Neuronal stem cell (in vitro differentiated cells): ENCODE data around the gene MPP2. TPM values are rescaled to one million over a fixed set of nuclear protein-coding genes. Genes with fewer than 3 reads are reported as not detected.
A peak's percentile ranks its signal among the peaks of the same experiment; 100 is the strongest.

ENCODE experiments used
- DNase-seq: peaks from one replicate; pipeline ENCODE4 v3.0.0-alpha.2; 2013; ENCODE audit warnings: low spot score
- H2AFZ ChIP-seq: one replicate; pipeline ENCODE4 v1.6.1; 2013; ENCODE audit warnings: mild to moderate bottlenecking, low read length, inconsistent platforms
- H2AK5ac ChIP-seq: 2 replicates; pipeline ENCODE4 v1.6.1; 2013; ENCODE audit warnings: low read depth, mild to moderate bottlenecking, inconsistent platforms, low read length, moderate library complexity, mixed read lengths
- H2BK120ac ChIP-seq: 2 replicates; pipeline ENCODE4 v1.6.1; 2013; ENCODE audit warnings: low read depth, mild to moderate bottlenecking, inconsistent platforms, low read length, moderate library complexity, mixed read lengths
- H2BK12ac ChIP-seq: one replicate; pipeline ENCODE4 v1.6.1; 2013; ENCODE audit warnings: low read length, inconsistent platforms
- H2BK15ac ChIP-seq: 2 replicates; pipeline ENCODE4 v1.6.1; 2013; ENCODE audit warnings: mild to moderate bottlenecking, low read length, inconsistent platforms, mixed read lengths
- H2BK5ac ChIP-seq: one replicate; pipeline ENCODE4 v1.6.1; 2013; ENCODE audit warnings: inconsistent platforms, mild to moderate bottlenecking, low read length, moderate library complexity
- H3K14ac ChIP-seq: one replicate; pipeline ENCODE4 v1.6.1; 2013; ENCODE audit warnings: low read length, inconsistent platforms
- H3K18ac ChIP-seq: 2 replicates; pipeline ENCODE4 v1.6.1; 2013; ENCODE audit warnings: low read length, inconsistent platforms
- H3K23ac ChIP-seq: 2 replicates; pipeline ENCODE4 v1.6.1; 2013; ENCODE audit warnings: low read depth, mild to moderate bottlenecking, mixed read lengths, low read length, inconsistent platforms; ENCODE audit not compliant: poor library complexity
- H3K27ac ChIP-seq: replicated peaks from 3 replicates; pipeline ENCODE4 v1.5.1; 2013; ENCODE audit warnings: low read length, inconsistent platforms
- H3K27me3 ChIP-seq, 3 experiments: 2 replicates each; pipeline ENCODE4 v1.6.1; 2013; ENCODE audit warnings: low read length in 3 of 3, mild to moderate bottlenecking in 2 of 3, inconsistent platforms in 1 of 3, low read depth in 1 of 3, mixed read lengths in 1 of 3, moderate library complexity in 1 of 3; ENCODE audit not compliant: control insufficient read depth in 3 of 3, insufficient read depth in 3 of 3
- H3K36me3 ChIP-seq, 2 donors: replicated peaks in 1 of 2; 2 replicates each; pipeline ENCODE4 v1.6.1; 2013; ENCODE audit warnings: low read length in 2 of 2; ENCODE audit not compliant: control insufficient read depth in 2 of 2, insufficient read depth in 2 of 2
- H3K4ac ChIP-seq: 2 replicates; pipeline ENCODE4 v1.6.1; 2013; ENCODE audit warnings: inconsistent platforms, mild to moderate bottlenecking, low read length, moderate library complexity
- H3K4me1 ChIP-seq, 2 donors: 1 replicate in 1 of 2; 2 replicates in 1 of 2; pipeline ENCODE4 v1.6.1; 2013; ENCODE audit warnings: low read length in 2 of 2, low read depth in 1 of 2; ENCODE audit not compliant: control insufficient read depth in 2 of 2, insufficient read depth in 1 of 2
- H3K4me2 ChIP-seq: one replicate; pipeline ENCODE4 v1.6.1; 2013; ENCODE audit warnings: mild to moderate bottlenecking, low read length, inconsistent platforms; ENCODE audit not compliant: insufficient read depth, poor library complexity, severe bottlenecking
- H3K4me3 ChIP-seq, 2 donors: 2 replicates each; pipeline ENCODE4 v1.5.1; 2013; ENCODE audit warnings: low read length in 2 of 2, mild to moderate bottlenecking in 2 of 2, inconsistent platforms in 1 of 2, moderate library complexity in 1 of 2
- H3K79me1 ChIP-seq: one replicate; pipeline ENCODE4 v1.6.1; 2013; ENCODE audit warnings: low read depth, mild to moderate bottlenecking, inconsistent platforms, low read length, moderate library complexity
- H3K9ac ChIP-seq: one replicate; pipeline ENCODE4 v1.6.1; 2013; ENCODE audit warnings: mild to moderate bottlenecking, low read depth, low read length, inconsistent platforms; ENCODE audit not compliant: poor library complexity
- H3K9me3 ChIP-seq, 2 donors: replicated peaks in 1 of 2; 2 replicates each; pipeline versions ENCODE3 to v1.6.1; 2013; ENCODE audit warnings: low read length in 2 of 2, mild to moderate bottlenecking in 2 of 2, inconsistent platforms in 1 of 2, low read depth in 1 of 2, mixed read lengths in 1 of 2, moderate library complexity in 1 of 2; ENCODE audit not compliant: control insufficient read depth in 2 of 2, insufficient read depth in 1 of 2
- H4K8ac ChIP-seq: one replicate; pipeline ENCODE4 v1.6.1; 2013; ENCODE audit warnings: low read depth, mild to moderate bottlenecking, inconsistent platforms, low read length, moderate library complexity
- H4K91ac ChIP-seq: one replicate; pipeline ENCODE4 v1.6.1; 2013; ENCODE audit warnings: low read length, low read depth, mild to moderate bottlenecking, inconsistent platforms; ENCODE audit not compliant: poor library complexity
- WGBS, 2 donors: extraction: QIAGEN DNeasy Blood & Tissue Kit; methylation state at CpG; one replicate each; pipeline ENCODE4 v1.1.7; 2013; ENCODE audit warnings: missing lambda C conversion rate in 2 of 2, mixed read lengths in 1 of 2; ENCODE audit not compliant: insufficient read length in 2 of 2, insufficient replicate concordance in 1 of 2; ENCODE audit errors: extremely low coverage in 2 of 2; 5-methylcytosine and 5-hydroxymethylcytosine counted together
- polyA plus RNA-seq, 2 experiments: library from polyadenylated mRNA; stranded (reverse); fragments of 200-250 nt; gene quantifications; one replicate each; pipeline ENCODE4 v1.2.3, GENCODE V29; 2013

Gene MPP2, protein sequence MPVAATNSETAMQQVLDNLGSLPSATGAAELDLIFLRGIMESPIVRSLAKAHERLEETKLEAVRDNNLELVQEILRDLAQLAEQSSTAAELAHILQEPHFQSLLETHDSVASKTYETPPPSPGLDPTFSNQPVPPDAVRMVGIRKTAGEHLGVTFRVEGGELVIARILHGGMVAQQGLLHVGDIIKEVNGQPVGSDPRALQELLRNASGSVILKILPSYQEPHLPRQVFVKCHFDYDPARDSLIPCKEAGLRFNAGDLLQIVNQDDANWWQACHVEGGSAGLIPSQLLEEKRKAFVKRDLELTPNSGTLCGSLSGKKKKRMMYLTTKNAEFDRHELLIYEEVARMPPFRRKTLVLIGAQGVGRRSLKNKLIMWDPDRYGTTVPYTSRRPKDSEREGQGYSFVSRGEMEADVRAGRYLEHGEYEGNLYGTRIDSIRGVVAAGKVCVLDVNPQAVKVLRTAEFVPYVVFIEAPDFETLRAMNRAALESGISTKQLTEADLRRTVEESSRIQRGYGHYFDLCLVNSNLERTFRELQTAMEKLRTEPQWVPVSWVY
- polyA plus RNA-seq (2013, experiment 1 of 2) = 13.6 TPM
- polyA plus RNA-seq (2013, experiment 2 of 2) = 14.1 TPM

DNA sequence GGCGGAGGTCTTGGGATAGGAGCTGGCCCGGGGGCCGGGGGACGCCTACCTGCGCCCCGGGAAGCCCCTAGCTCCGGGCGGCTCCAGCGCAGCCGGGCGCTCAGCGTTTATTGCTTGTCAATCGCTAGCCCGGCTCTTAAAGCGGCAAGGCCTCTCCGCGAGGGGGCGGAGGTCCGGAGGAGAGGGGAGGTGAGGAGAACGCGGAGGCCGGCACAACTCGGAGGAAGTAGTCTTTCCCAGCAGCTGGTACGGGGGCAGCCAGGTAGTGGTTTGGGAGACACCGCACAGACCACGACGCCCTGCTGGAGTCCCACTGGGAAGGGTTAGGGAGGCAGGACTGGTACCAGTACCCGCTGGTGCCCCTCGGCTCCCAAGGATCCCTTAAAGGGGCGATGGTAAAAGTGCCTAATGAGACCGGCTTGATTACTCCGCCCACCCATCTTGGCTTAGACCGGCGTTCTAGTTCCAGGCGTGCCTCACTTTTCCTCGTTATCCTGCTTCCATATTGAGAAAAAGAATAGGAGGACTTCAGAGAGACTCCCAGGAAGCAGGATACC lies at the start of gene MPP2:
Gene MPP2, minus strand, starts transcription at position 112 of the 557 bp plus-strand sequence. CDS start 3,076 bp downstream, outside the sequence.
- Histone ChIP-seq H3K36me3 (no peaks in the 10 kb centered on the region), H4K91ac (no peak within 1 kb of the TSS), H3K27ac (peak within 1 kb of the TSS; percentile 82), H3K9me3 (no peaks in the 10 kb centered on the region), H2BK5ac (peak within 1 kb of the TSS; percentile 100), H2BK12ac (no peak within 1 kb of the TSS), H2BK120ac (peak within 1 kb of the TSS; percentile 17), H3K4me1 (peaks cover 13 to 14% of the 10 kb centered on the region in 2 donors), H3K27me3 (peaks cover 0 to 57% (median under 1%) of the 10 kb centered on the region in 3 experiments), H2AK5ac (no peak within 1 kb of the TSS), H3K4me3 (peak within 1 kb of the TSS; percentile 58 to 89), H3K18ac (peak within 1 kb of the TSS; percentile 99), H3K9ac (peak within 1 kb of the TSS; percentile 73), H4K8ac (no peak within 1 kb of the TSS), H2BK15ac (peak within 1 kb of the TSS; percentile 76), H3K23ac (peak within 1 kb of the TSS; percentile 93), H3K14ac (no peak within 1 kb of the TSS), H3K4ac (no peak within 1 kb of the TSS), H3K79me1 (no peaks in the 10 kb centered on the region), H3K4me2 (peak within 1 kb of the TSS; percentile 99), H2AFZ (peak within 1 kb of the TSS; percentile 99)
- WGBS, 2 donors = no CpG with 5 or more reads among the region's 36 CpGs
- peak; percentile 84 for DNase-seq

DNA sequence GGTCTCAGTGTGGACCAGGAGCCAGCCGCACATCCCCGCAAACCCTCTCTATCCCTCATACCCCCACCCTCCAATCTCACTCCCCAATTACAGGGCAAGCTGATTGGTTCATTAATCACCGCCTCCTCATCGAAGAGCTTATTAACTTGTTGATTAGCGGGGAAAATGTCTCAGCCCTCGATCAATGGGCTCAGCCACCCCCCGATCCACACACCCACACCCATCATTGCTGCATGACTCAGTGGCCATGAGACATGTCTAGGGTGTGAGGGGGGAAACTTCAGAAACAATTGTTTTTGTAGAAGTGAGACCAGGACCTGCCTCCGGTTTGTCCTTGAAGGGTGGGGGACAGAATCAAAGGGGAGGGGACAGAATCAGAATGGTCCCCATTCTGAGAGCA lies 48.9 kb upstream of the MPP2 start:
- Histone ChIP-seq H3K4me3 (no peak overlapping the region), H3K4me2 (no peak overlapping the region), H3K9ac (no peak overlapping the region), H2BK5ac (no peak overlapping the region), H3K4me1 (peaks cover 0 to 8% of the 10 kb centered on the region in 2 donors), H3K27ac (no peak overlapping the region), H2AK5ac (no peak overlapping the region), H3K79me1 (no peaks in the 10 kb centered on the region), H3K27me3 (peaks cover 0 to 65% (median 37%) of the 10 kb centered on the region in 3 experiments), H3K18ac (no peak overlapping the region), H3K9me3 (no peaks in the 10 kb centered on the region), H4K8ac (no peak overlapping the region), H3K36me3 (no peaks in the 10 kb centered on the region), H3K4ac (no peak overlapping the region), H4K91ac (no peak overlapping the region), H3K14ac (no peak overlapping the region), H3K23ac (no peak overlapping the region), H2BK120ac (no peak overlapping the region), H2BK15ac (no peak overlapping the region), H2BK12ac (no peak overlapping the region), H2AFZ (no peak overlapping the region)
- no CpG with 5 or more reads among the region's 8 CpGs for WGBS, 2 donors
- no peak for DNase-seq

DNA sequence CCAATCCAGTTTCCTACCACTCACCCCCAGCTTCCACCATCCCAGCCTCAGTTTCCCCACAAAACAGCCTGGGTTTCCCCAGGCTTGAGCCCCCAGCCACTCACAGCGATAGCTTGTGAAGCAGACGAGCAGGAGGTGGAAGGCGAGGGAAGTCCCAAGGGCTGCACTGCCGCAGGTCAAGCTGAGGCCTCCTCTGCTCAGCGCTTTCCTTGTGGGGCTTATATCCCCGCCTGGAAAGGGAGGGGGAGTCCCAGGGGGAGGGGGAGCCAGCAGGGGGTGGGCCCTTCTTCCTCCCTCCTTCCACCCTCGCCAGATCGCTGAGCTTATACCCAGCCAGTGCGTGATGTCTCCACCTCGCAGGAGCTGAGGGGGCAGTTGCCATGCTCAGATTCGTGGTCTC lies 46.4 kb upstream of the MPP2 start, which contains the start of gene PYY:
Gene PYY, minus strand, starts transcription at position 195 of the 400 bp plus-strand sequence. CDS start 457 bp downstream, outside the sequence.
- Histone ChIP-seq H3K36me3 (no peaks in the 10 kb centered on the region), H2BK5ac (no peak within 1 kb of the TSS), H2AFZ (peak within 1 kb of the TSS; percentile 53), H3K4me1 (peaks cover 0 to 8% of the 10 kb centered on the region in 2 donors), H2BK15ac (peak within 1 kb of the TSS; percentile 95), H3K27me3 (peaks cover 0 to 79% (median 45%) of the 10 kb centered on the region in 3 experiments), H4K91ac (peak within 1 kb of the TSS; percentile 39), H3K4me2 (peak within 1 kb of the TSS; percentile 64), H3K79me1 (no peaks in the 10 kb centered on the region), H3K27ac (no peak within 1 kb of the TSS), H2BK120ac (no peak within 1 kb of the TSS), H3K18ac (peak within 1 kb of the TSS; percentile 95), H2BK12ac (peak within 1 kb of the TSS; percentile 73), H3K14ac (no peak within 1 kb of the TSS), H2AK5ac (peak within 1 kb of the TSS; percentile 96), H3K23ac (peak within 1 kb of the TSS; percentile 59), H3K4me3 (peak within 1 kb of the TSS in 1 of 2 donors; percentile 87), H3K9me3 (no peaks in the 10 kb centered on the region), H3K9ac (peak within 1 kb of the TSS; percentile 72), H3K4ac (no peak within 1 kb of the TSS), H4K8ac (peak within 1 kb of the TSS; percentile 86)
- WGBS, 2 donors = no CpG with 5 or more reads among the region's 11 CpGs
- DNase-seq = no peak
